Measurements from ENCODE around the gene PIK3R6. TPM values are rescaled to one million over a fixed set of nuclear protein-coding genes. Genes with fewer than 3 reads are reported as not detected.
A peak's percentile ranks its signal among the peaks of the same experiment; 100 is the strongest.

PIK3R6 gene
- total RNA-seq, 6 experiments from 2014 or later, result 0.18 to 0.62 (median 0.25) TPM; not detected in 1

DNA sequence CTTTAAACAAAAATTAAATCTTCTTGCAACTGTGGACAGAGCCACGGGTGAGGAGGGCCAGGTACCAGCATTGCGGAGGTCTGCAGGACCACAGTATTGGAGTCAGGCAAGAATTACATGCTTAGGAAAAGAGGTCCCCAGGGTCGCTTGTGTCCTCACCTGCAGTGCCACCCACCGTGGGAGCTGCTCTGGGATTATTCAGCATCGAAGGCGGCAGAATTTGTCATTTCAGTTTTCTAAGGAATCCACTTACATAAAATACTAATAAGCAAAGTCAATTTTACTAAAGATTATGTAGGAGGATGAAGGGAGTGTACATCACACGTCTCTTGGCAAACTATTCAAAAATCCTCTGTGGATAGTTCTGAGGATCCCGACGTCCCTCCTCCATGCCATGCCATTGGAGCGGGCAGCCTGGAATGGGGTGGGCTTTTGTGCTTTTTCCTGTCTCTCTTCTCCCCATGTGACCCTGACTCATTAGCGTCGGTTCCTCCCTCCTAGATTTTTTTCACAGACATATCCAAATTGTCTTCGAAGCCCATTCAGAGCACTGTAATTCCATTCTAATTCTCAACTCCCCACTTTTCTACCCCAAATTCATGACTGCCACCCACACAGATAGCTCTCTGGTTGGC is 3.0 kb upstream of the PIK3R6 start:
- Histone ChIP-seq H3K36me3 (no peaks in the 10 kb centered on the region), H3K27ac (no peak overlapping the region), H3K9me3 (no peaks in the 10 kb centered on the region), H3K4me1 (no peaks in the 10 kb centered on the region), H3K27me3 (no peaks in the 10 kb centered on the region), H3K4me3 (no peak overlapping the region)
- ATAC-seq, result no peak
- WGBS (ENCODE audit: insufficient coverage, low coverage, low lambda C conversion rate, missing lambda C conversion rate), result 84% methylated on average over 13 of the region's 13 CpGs
- intact Hi-C loops (cut with DNase I), result no loop called here
- TF ChIP-seq, protein P1, sequence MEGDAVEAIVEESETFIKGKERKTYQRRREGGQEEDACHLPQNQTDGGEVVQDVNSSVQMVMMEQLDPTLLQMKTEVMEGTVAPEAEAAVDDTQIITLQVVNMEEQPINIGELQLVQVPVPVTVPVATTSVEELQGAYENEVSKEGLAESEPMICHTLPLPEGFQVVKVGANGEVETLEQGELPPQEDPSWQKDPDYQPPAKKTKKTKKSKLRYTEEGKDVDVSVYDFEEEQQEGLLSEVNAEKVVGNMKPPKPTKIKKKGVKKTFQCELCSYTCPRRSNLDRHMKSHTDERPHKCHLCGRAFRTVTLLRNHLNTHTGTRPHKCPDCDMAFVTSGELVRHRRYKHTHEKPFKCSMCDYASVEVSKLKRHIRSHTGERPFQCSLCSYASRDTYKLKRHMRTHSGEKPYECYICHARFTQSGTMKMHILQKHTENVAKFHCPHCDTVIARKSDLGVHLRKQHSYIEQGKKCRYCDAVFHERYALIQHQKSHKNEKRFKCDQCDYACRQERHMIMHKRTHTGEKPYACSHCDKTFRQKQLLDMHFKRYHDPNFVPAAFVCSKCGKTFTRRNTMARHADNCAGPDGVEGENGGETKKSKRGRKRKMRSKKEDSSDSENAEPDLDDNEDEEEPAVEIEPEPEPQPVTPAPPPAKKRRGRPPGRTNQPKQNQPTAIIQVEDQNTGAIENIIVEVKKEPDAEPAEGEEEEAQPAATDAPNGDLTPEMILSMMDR (IDR thresholded peaks at IDR 0.05), result no peak
- no peak for TF ChIP-seq POLR2A (IDR thresholded peaks at IDR 0.05)
- no peak for DNase-seq

DNA sequence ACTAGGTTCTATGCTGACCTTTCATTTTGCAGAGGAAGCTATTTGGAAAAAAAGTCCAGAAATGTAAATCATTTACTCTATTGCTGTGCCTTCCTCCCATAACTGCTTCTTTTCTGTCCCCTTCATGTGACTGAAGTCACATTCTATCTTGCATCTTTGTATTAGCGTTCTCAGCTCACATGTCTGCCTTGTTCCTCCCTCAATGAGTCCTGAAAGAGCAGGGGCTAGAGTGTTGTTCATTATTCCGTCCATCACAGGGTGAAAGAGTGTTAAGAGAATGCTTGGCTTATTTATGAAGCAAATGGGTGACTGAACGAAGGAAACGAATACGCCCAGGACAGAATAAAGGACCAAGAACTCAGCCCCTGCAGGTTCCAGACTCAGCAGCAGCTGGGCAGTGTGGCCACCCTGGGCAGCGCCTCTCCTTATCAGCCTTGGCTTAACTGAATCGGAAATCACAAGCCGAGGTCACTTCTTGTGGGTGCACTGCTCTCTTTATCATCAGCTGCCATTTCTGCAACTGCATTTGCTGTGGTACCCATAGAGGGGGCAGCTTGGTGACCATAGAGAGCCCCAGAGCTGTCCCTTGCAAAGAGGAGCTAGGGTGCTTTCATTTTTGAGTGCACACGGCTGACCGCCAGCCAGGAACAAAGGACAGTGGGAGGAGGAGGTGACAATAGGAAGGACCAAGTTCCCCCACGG is 1.8 kb upstream of the PIK3R6 start:
- H3K9me3 ChIP-seq, result no peaks in the 10 kb centered on the region
- no peak overlapping the region for H3K27ac ChIP-seq
- 55% methylated on average over 7 of the region's 11 CpGs for WGBS (ENCODE audit: insufficient coverage, low coverage, low lambda C conversion rate, missing lambda C conversion rate)
- H3K27me3 ChIP-seq, result no peaks in the 10 kb centered on the region
- no peak overlapping the region for H3K4me3 ChIP-seq
- TF ChIP-seq POLR2A (IDR thresholded peaks at IDR 0.05), result no peak
- TF ChIP-seq, protein P1 (IDR thresholded peaks at IDR 0.05), result no peak
- no peaks in the 10 kb centered on the region for H3K4me1 ChIP-seq
- intact Hi-C loops (cut with DNase I), result no loop called here
- peak in 3 of 4 donors; percentile 13 to 23 (median 16) for ATAC-seq
- H3K36me3 ChIP-seq, result no peaks in the 10 kb centered on the region
- DNase-seq, result no peak

DNA sequence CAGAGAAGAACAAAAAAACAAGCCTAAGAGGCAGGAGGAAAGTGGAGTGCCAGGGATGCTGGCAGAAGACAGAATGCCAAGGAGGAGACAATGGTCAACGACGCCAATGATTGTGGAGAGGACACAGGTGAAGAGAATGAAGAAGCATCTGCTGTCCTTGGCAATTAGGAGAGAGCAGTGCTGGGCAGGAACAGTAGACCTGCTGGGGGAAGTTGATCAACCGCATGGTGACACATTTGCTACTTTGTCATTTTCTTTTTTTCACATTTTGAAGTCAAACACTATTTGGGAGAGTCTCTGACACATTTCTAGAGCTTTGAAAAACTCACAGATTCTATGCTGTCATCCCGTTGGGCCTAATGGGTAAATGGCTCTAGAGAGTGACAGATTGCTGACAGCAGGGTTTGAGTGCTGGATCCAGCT is 1.1 kb upstream of the PIK3R6 start:
- Histone ChIP-seq H3K27me3 (no peaks in the 10 kb centered on the region), H3K9me3 (no peaks in the 10 kb centered on the region), H3K4me1 (no peaks in the 10 kb centered on the region), H3K27ac (no peak overlapping the region), H3K4me3 (no peak overlapping the region), H3K36me3 (no peaks in the 10 kb centered on the region)
- WGBS (ENCODE audit: insufficient coverage, low coverage, low lambda C conversion rate, missing lambda C conversion rate), result 70% methylated on average over 4 of the region's 4 CpGs
- ATAC-seq, result no peak
- intact Hi-C loops (cut with DNase I), result no loop called here
- TF ChIP-seq, protein P1 (IDR thresholded peaks at IDR 0.05), result no peak
- TF ChIP-seq POLR2A (IDR thresholded peaks at IDR 0.05), result no peak
- no peak for DNase-seq

DNA sequence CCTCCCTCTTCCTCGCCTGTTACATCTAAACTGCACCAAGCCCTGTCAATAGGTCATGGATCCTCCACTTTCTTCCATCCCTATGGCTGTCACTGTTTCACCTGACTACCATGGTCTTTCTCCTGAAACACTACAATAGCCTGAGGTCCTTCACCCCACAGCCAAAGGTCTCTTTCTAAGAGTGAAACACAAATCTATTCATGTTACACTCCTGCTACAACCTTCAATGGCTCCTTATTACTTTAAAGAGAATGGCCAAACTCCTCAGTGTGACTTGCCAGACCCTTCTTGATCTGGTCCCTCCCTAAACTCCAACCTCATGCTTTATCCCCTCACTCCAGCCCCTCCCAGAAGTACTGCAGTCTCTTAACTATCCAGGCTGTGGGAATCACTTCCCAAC is 618 bp upstream of the PIK3R6 start:
- no peaks in the 10 kb centered on the region for H3K36me3 ChIP-seq
- H3K4me1 ChIP-seq, result no peaks in the 10 kb centered on the region
- intact Hi-C loops (cut with DNase I), result no loop called here

More for the DNA sequence above, 618 bp upstream of the PIK3R6 start:
- DNase-seq (no peak), ATAC-seq (no peak)
- H3K27me3 ChIP-seq, result no peaks in the 10 kb centered on the region
- TF ChIP-seq, protein P1 (IDR thresholded peaks at IDR 0.05), result no peak
- TF ChIP-seq POLR2A (IDR thresholded peaks at IDR 0.05), result no peak
- no peak overlapping the region for H3K27ac ChIP-seq
- no peaks in the 10 kb centered on the region for H3K9me3 ChIP-seq
- H3K4me3 ChIP-seq, result no peak overlapping the region
- 83% methylated on average over 1 of the region's 1 CpG for WGBS (ENCODE audit: insufficient coverage, low coverage, low lambda C conversion rate, missing lambda C conversion rate)
